ENCODE data around the gene KCNAB1.

KCNAB1 gene

DNA sequence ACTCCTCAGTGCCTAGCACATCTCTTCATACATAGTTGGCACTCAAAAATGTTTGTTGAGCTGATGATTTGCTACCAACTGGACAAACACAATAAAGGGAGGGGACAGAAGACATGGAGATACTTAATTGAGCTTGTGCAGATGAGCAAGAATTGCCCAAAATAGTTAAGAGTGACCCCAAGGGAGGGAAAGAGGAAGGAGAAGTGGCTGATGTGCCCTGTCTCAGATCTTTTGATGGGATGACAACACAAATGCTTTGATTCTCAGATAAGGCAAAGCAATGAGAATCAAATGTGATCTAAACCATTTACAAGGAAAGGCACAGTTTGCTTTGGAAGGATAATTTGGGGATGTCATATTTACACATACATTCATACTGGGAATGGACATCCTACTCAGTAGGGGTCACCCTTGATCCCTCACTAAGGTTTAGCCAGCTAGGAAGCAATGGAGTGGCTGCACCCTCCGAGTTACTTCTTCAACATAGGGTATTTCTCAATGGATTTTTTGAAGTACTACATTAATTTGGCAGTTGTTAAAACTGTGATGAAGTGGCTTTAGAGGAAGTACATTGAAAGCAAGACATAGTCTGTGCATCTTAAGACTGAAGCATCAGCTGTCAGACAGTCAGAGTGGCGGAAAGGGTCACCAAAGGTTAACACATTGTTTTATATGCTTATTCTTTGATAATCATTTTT lies 456.4 kb downstream of the KCNAB1 start:
- DNase-seq (ENCODE audit: low read depth): no peak

DNA sequence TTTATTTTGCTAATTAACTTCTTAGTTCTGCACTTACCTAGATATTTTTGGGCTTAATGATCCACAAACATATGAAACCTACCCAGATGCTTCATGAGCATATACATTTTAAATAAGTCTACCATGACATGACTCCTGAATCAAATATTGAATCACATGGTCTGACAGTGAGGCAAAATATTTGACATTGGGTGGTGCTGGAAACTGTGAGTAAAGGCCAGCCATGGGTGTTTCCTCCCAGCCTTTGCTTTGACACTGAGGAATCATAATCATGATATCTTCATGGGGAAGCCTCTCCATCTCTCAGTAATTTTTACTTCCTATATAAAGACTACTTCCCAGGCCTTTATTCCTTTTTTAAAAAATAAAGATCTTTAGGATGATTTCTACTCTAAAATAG lies 457.4 kb downstream of the KCNAB1 start:
- DNase-seq (ENCODE audit: low read depth): no peak

GRCh38 chr3:156579427-156579851 lies 459.1 kb downstream of the KCNAB1 start:
- DNase-seq (ENCODE audit: low read depth): no peak

GRCh38 chr3:156581033-156581432 lies 460.7 kb downstream of the KCNAB1 start:
- no peak for DNase-seq (ENCODE audit: low read depth)

GRCh38 chr3:156581954-156582353 lies 461.6 kb downstream of the KCNAB1 start:
- no peak for DNase-seq (ENCODE audit: low read depth)

DNA sequence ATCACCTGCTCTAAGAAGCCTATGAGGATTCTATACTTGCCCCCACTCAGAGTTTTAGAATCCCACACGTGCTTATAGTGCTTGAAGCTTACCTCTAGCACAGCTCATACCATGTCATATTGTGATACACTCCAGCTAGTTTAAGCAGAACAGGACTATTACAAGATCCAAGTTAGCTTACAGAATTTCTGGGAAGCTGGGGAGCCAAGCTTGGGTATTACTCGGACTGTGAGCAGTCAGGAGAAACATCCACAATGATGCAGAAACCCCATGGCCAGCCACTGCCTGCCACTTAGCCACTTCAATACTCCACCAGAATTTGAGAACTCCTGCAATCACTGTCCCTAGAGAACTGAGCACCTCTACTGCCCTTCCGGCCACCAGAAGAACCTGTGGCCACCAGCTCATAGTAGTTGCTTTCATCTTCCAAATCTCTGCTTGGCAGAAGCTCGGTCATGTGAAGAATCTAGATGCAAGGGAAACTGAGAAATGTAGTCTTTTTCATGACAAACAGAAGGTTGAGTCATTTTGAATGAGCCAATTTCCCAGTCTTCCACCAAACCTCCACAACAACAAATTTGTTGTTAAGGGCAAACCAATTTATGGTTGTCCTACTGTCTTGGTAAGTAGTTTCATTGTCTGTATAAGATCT lies 462.3 kb downstream of the KCNAB1 start:
- no peak for DNase-seq (ENCODE audit: low read depth)

GRCh38 chr3:156583469-156583868 lies 463.1 kb downstream of the KCNAB1 start:
- no peak for DNase-seq (ENCODE audit: low read depth)

DNA sequence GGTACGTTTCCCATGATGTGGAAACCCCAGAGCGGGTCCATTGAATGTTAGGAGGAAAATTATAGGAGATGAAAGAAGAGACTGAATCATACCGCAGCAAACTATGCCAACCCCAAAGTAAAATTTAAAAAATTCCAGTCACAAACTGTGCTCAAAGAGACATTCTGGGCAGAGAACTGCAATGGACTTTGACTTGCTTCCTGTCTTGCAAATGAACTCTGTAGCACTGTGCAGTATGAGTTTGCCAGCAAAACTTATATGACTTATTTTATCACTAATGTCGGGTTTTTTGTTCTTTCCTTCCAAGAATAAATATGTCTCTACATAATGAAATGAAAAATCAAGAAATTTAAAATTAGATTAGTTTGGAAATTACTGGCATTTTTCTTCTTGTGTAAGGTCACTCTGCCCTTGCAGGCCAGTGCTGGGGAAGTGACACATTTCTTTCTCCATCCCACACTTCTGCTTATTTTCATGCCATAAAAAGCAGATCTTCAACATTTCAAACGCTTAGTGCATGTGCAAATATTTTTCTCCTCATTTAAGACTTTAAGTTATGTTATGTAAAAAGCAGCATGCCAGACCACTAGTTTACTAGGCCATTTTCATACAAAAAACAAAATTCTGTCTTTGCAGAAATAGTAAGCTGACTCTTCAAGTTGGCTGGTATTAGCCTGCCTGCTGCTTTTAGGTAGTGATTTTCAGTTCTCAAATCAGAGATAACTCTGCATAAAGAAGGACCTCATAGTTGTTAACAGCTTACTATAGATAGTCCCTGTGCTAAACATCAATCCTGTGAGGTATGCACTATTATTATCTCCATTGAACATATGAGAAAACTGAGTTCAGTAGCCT lies 466.8 kb downstream of the KCNAB1 start:
- DNase-seq (ENCODE audit: low read depth): no peak

GRCh38 chr3:156587760-156588069 lies 467.3 kb downstream of the KCNAB1 start:
- no peak for DNase-seq (ENCODE audit: low read depth)
